Bronchial epithelial cell (primary cell): Measurements from ENCODE around the gene RNASE8. TPM values are rescaled to one million over a fixed set of nuclear protein-coding genes. Genes with fewer than 3 reads are reported as not detected.
A peak's percentile ranks its signal among the peaks of the same experiment; 100 is the strongest.
"Not testable (repeated sequence)": the region's sequence is repeated elsewhere in the genome, so short reads cannot be mapped to it uniquely, and the experiment has no call there.

ENCODE experiments used
- DNase-seq: peaks from one replicate; pipeline ENCODE4 v3.0.0-alpha.2; 2010; ENCODE audit warnings: low read depth
- FAIRE-seq: peaks from 2 replicates; lab custom pipeline; 2011; peaks lifted over from hg19 to GRCh38; lab: Jason Lieb, UNC
- H3K27me3 ChIP-seq: 2 replicates; pipeline ENCODE4 v1.5.1; 2011; ENCODE audit warnings: low read length; ENCODE audit not compliant: control insufficient read depth, insufficient read depth
- H3K36me3 ChIP-seq: 2 replicates; pipeline ENCODE4 v1.5.1; 2011; ENCODE audit warnings: low read length; ENCODE audit not compliant: control insufficient read depth, insufficient read depth
- H3K4me3 ChIP-seq: 2 replicates; pipeline ENCODE4 v1.5.1; 2011; ENCODE audit warnings: mild to moderate bottlenecking, low read depth, low read length, control low read depth
- total RNA-seq: library from RNA; depleted of rRNA; stranded (reverse); fragments of >200 nt; gene quantifications from 2 replicates; pipeline ENCODE4 v1.2.1, GENCODE V29; 2014
- TF ChIP-seq, protein P1 (sequence below): IDR thresholded peaks from 2 replicates; pipeline ENCODE4 v1.5.1; 2011; ENCODE audit warnings: mild to moderate bottlenecking, moderate library complexity, low read length, control low read depth, inconsistent platforms; ENCODE audit not compliant: insufficient read depth, severe bottlenecking

The RNASE8 gene
- total RNA-seq, 1 donor from 2014 or later: not detected

DNA sequence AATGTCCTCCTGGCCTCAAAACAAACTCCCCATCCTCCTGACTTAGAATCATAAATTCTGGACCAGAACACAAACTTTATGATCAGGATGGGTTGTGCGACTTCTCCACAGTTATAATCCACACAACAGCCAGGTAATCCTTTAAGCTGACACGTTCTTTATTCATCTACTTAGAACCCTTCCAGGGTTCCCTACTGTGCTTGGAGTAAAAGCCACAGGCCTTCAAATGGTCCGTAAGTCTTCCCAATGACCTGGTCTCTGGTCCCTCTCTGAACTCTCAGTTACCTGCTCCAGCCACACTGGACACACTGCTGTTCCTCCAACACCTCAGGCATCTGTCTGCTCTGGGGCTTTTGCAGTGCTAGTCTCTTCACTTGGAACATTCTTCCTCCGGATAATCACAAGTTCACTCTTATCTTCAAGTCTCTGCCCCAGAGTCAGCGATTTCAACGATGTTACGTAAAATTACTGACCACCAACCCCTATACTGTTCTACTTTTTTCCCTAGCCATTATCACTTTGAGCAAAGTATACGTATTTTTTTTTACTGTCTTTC is 17.2 kb upstream of the RNASE8 start:
- TF ChIP-seq, protein P1, sequence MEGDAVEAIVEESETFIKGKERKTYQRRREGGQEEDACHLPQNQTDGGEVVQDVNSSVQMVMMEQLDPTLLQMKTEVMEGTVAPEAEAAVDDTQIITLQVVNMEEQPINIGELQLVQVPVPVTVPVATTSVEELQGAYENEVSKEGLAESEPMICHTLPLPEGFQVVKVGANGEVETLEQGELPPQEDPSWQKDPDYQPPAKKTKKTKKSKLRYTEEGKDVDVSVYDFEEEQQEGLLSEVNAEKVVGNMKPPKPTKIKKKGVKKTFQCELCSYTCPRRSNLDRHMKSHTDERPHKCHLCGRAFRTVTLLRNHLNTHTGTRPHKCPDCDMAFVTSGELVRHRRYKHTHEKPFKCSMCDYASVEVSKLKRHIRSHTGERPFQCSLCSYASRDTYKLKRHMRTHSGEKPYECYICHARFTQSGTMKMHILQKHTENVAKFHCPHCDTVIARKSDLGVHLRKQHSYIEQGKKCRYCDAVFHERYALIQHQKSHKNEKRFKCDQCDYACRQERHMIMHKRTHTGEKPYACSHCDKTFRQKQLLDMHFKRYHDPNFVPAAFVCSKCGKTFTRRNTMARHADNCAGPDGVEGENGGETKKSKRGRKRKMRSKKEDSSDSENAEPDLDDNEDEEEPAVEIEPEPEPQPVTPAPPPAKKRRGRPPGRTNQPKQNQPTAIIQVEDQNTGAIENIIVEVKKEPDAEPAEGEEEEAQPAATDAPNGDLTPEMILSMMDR: no peak
- DNase-seq (no peak), FAIRE-seq (no peak)
- no peak overlapping the region for H3K4me3 ChIP-seq
- H3K27me3 ChIP-seq: no peaks in the 10 kb centered on the region
- no peaks in the 10 kb centered on the region for H3K36me3 ChIP-seq

DNA sequence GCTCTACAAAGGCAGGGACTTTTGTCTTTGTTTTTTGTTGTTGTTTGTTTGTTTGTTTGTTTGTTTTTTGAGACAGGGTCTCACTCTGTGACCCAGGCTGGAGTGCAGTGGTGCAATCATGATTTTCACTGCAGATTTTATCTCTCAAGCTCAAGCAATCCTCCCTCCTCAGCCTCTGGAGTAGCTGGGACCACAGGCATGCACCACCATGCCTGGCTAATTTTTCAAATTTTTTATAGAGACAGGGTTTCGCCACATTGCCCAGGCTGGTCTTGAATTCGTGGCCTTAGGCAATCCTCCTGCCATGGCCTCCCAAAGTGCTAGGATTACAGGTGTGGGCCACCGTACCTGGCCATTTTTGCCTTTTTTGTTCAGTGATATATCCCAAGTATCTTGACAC is 16.7 kb upstream of the RNASE8 start:
- not testable (repeated sequence) for H3K27me3 ChIP-seq, FAIRE-seq, H3K36me3 ChIP-seq, H3K4me3 ChIP-seq, DNase-seq

DNA sequence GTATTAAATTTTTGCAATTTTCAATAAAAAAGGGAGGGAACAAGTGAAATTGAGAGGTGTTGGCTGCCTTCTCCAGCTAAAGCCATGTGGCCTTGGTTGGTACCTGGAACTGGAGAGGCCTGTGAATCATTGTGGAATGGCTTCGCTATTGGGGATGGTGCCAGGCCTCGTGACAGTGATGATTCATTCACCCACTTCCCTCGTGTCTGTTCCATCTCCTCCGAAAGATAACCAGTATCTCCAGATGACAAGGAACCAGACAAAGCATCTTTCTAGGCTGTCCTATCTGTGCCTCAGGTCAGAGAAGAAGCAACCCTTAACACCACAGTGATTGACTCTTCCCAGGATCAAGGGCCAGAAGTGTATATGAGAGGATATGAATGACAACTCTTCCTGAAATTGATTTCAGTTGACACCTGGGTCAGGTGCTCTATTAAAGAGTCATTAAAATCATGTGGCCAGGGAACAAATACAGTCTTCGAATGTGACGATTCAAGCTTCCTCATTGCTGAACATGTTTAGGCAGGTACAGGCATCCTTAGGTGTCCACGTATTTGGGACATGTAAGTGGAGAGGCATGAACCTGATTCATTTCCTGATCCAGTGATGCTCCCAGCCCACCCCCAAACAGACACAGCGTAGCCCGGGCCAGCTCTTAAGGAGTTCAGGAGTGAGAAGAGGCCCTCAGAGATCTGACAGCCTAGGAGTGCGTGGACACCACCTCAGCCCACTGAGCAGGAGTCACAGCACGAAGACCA is 15.8 kb upstream of the RNASE8 start, which contains the start of gene RNASE7:
Gene RNASE7 (plus strand): TSS at position 687 of the 758 bp plus-strand sequence. CDS start 631 bp downstream, outside the sequence.
- Histone ChIP-seq H3K27me3 (no peaks in the 10 kb centered on the region), H3K36me3 (no peaks in the 10 kb centered on the region), H3K4me3 (peak within 1 kb of the TSS; percentile 20)
- peak; percentile 99 for DNase-seq
- peak; percentile 89 for FAIRE-seq
- TF ChIP-seq, protein P1: no peak

DNA sequence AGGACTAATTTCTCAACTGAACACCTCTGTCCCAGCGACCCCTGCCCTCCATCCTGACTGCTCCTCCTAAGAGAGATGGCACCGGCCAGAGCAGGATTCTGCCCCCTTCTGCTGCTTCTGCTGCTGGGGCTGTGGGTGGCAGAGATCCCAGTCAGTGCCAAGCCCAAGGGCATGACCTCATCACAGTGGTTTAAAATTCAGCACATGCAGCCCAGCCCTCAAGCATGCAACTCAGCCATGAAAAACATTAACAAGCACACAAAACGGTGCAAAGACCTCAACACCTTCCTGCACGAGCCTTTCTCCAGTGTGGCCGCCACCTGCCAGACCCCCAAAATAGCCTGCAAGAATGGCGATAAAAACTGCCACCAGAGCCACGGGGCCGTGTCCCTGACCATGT is 14.7 kb upstream of the RNASE8 start:
- no peak overlapping the region for H3K4me3 ChIP-seq
- no peaks in the 10 kb centered on the region for H3K27me3 ChIP-seq
- DNase-seq (peak; percentile 27), FAIRE-seq (no peak)
- TF ChIP-seq, protein P1: no peak
- H3K36me3 ChIP-seq: no peaks in the 10 kb centered on the region

DNA sequence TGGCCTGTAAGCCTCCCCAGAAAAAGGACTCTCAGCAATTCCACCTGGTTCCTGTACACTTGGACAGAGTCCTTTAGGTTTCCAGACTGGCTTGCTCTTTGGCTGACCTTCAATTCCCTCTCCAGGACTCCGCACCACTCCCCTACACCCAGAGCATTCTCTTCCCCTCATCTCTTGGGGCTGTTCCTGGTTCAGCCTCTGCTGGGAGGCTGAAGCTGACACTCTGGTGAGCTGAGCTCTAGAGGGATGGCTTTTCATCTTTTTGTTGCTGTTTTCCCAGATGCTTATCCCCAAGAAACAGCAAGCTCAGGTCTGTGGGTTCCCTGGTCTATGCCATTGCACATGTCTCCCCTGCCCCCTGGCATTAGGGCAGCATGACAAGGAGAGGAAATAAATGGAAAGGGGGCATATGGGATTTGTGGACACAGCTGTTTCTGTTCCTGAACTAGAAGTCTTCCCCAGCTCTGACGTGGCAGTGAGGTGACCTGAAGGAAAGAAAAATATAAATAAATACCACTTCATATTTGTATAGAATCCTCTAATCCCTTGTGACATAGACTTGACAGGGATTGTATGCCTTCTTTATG is 14.1 kb upstream of the RNASE8 start:
- DNase-seq (no peak), FAIRE-seq (no peak)
- Histone ChIP-seq H3K36me3 (no peaks in the 10 kb centered on the region), H3K4me3 (no peak overlapping the region), H3K27me3 (no peaks in the 10 kb centered on the region)
- TF ChIP-seq, protein P1: no peak

DNA sequence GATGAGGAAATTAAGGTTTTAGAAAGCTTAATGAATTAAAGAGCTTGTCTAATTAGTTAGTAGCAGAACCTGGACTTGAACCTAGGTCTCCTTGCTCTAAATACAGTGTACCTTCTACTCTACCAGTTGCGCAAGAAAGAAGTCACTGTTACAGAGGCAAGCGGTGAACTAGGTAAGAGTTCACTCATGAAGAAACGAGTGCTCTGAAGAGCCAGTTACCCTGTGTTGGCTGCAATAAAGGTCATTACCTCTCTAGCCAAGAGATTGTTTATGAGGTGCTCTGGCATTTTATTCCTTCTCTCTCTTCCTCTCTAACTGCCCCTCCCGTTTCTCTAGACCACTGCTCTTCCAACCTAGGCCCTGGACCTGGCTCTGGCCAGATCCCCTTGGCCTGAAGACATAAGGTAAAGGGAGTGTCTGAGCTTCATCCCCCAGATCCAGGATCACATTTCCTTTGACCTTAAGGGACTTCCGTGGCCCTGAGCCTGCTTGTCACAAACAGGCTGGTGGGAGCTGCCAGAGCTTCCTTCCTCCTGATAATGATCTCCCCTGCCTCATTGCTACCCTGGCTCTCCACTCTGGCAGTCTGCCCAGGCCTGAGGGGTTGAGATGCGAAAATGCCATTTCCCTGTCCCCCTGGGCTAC is 13.5 kb upstream of the RNASE8 start:
- H3K4me3 ChIP-seq: no peak overlapping the region
- TF ChIP-seq, protein P1: no peak
- no peaks in the 10 kb centered on the region for H3K27me3 ChIP-seq
- no peak for DNase-seq
- no peaks in the 10 kb centered on the region for H3K36me3 ChIP-seq
- FAIRE-seq: no peak
